Eye (tissue), 1 donor: ENCODE data around the gene SLC25A47.
"Not testable (repeated sequence)": the region's sequence is repeated elsewhere in the genome, so short reads cannot be mapped to it uniquely, and the experiment has no call there.

Experiments used
- DNase-seq: peaks from one replicate; pipeline ENCODE4 v3.0.0-alpha.2; 2015

Gene SLC25A47

DNA sequence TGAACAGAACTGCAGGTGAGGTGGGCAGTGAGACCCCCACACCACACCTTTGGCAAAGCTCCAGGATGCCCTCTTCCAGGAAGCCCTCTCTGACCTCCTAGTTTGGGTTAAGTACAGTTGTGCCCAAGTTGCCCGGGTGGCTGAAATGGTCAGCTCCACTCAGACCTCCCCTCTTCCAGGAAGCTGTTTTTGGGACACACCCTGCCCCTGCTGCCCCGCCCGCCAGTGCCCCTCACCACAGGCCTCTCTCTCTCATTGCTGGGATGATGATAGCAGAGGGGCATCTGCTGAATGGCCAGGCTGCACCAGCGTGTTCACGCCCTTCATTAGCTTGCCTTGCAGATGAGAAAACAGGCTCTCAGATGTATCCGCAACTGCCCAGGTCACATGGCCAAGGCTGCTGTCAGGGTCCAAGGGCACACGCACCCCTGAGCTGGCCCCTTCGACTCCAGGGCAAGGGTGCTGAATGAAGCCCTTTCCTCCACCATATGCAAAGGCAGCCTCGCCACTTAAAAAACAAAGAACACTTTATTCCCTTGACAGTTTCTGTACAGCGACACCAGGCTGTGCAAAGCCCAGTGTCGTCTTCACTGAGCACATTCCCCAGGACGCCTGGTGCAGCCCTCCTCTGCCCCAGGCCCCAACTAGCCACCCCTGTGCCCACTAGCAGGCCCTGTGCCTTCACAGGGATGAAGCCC, 32.4 kb upstream of the SLC25A47 start:
- DNase-seq, result no peak

DNA sequence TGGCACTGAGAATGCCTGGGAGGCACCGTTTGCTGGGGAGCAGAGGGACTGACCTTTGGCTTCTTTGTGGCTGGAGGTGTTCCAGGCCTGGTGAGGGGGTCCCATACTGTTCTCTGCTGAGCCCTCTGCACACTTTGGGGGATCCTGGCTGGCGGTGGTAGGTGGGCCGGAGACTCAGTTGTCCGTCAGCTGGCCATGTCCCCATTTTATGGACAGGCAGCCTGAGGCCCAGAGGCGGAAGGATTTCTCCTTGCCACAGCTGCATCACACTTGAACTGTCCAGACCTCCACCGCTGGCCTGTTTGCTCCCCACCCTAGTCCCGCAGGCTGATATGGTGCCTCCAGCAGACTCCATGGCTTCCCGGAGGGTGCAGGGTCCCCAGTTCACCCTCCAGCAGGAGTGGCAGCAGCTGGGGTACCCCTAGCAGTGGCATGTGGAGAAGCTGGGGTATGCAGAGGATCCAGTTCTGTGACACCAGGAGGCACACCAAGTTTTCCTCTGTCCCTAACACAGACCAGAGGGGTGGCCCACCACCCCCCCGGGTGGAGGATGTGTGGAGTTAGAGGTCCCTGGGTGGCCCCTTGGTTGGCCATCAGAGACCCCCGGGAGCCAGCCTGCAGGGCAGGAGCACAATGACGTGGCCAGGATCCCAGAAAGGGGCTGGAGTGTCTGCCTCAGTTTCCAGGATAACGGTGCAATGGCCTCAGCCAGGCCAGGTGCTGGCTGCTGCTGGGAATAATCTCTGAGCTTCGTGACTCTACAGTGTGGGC, 31.6 kb upstream of the SLC25A47 start:
- DNase-seq, result no peak

DNA sequence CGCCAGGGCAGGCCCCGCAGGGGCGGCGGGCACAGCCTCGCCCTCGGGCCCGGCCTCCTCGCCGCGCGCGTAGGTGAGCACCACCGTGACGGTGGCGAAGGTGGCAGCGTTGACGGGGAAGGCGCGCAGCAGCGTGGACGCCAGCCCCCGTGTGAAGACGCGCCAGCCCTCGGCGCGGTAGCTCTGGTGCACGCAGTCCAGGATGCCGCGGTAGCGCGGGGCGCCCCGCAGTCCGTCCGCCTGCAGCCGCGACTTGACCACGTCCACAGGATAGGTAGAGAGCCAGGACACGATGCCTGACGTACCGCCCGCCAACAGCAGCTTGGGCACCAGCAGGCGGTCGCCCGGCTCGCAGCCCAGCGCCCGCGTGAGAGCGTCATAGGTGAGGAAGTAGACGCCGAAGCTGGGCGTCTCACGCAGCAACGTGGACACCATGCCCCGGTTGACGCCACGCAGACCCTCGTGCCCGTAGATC, 30.8 kb upstream of the SLC25A47 start:
- no peak for DNase-seq

DNA sequence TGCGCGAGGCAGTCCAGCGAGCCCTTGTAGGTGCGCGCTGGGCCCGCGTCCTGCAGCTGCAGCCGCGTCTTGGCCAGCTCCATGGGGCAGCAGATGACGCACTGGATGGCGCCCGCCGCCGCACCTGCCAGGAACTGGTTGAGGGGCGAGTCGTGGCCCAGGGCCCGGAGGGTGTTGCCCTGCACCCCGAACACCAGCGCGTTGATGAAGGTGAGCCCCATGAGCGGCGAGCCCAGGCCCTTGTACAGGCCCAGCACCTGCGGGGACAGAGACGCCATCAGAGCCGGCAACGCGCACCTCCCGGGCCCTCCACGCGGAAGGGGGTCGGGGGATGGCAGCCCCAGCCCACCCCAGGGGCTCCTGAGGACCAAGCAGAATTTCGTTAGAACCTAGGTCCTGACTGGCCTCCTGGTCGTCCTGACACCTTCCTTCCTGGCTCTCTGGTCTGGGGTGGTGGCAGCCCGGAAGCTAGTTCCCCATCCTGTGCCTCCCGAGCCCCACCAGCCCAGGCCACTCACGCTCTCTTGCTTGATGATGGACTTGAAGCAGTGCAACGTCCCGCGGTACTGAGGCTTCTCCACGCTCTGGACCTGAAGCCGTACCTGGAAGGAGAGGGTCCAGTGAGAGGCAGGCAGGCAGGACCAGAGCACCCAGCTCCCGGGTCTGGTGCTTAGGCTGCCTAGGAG, 30.2 kb upstream of the SLC25A47 start:
- no peak for DNase-seq

DNA sequence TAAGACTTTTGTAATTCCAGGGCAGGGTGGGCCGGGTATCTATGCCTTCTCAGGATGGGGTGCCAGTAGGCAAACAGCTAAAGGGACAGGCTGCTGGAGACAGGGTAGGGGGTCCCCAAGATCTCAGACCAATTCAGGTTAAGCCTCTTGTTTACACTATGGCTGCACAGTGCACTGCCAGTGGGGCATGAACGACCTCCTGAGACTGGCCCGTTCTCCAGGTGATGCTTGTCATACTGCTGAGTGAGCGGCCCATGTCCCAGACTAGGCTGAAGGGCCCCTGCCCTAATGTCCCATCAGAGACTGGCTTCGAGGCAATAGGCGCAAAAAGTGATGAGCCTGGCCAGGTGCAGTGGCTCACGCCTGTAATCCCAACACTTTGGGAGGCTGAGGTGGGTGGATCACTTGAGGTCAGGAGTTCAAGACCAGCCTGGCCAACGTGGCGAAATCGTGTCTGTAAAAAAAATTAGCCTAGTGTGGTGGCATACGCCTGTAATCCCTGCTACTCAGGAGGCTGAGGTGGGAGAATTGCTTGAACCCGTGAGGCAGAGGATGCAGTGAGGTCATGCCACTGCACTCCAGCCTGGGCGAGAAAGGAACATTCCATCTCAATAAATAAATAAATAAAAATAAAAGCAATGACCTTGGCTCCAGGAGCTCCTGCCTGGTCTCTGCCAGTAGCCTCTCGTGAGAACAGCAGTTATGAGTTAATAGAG, 29.5 kb upstream of the SLC25A47 start:
- DNase-seq, result no peak

DNA sequence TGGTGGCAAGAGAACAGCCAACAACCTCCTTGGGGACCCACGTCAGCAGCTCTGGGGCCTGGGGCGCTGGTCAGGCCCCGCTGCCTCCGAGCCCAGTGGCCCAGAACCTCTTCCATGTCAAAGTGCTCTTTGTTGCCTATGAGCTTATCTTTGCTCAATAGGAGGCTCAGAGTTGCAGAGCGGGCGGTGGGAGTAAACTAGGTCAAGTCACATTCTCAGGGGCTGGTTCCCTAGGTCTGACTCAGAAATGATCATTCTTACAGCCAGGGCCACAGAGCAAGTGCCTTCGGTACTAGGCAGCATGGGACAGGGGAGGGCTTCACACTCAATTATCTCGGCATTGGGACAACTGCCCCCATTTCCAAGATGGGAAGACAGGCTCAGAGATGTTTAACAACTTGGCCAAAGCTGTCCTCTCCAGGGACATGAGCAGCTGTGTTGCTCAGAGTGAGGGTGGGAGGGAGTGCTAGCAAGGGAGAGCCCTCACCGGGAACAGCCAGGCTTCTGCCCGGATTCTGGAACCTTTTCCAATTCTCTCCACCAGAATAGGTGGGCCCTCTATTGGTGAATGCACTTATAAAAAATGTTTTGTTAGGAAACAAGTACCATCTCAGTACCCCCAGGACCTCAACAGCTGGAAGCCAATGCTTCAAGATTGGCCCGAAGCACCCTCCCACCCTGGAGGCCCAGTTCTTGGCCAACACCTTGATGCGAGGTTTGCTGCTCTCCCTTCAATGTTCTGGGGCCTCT, 28.8 kb upstream of the SLC25A47 start:
- DNase-seq, result peak; percentile 63

DNA sequence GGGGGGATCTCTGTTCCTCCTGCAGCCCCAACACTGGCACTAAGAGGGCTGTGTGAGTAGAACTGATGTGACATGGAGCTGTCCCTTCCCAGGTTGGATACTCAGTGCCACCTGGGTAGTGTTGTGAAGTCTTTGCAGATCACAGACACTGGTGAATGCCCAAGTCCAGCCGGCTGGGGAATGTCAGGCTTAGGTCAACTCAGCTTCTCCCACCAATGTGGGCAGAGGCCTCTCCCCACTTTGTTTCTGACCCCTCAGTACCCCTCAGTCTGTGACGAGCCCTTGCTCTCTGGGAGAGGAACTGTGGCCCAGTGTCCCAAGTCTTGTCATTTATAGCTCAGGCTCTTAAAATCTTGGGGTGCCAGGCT, 28.2 kb upstream of the SLC25A47 start:
- no peak for DNase-seq

DNA sequence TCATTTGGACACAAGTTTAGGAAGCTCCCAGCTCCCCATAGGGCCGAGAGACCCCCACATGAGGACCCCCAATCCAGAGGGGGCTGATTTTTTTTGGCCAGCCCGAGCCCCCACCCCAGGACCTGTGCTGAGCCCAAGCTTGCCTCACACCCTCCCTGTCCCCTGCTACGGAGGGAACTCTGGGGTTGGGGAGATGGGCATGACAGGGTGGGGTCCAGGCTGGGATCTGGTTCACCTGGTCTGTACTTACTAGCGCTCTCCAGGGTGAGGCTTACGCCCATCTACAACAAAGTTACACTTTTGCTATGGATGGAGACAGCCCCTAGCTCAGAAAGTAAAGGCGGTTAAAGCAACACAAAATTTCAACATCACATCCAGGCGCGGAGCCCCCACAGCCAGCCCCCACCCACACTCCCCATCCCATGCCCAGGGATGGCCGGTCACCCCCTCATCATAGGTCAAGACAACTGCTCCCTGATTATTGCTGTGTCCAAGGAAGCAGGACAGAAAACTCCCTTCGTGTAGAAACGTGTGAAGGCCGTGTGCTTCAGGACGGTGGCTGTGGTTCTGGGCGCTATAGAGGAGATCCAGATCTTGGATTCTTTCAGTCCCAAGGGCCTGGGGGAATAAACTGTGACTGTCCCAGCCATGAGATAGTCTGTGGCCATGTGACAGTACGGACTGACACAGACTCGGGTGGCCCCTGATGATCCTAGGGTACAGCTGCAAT, 27.6 kb upstream of the SLC25A47 start:
- DNase-seq, result no peak

DNA sequence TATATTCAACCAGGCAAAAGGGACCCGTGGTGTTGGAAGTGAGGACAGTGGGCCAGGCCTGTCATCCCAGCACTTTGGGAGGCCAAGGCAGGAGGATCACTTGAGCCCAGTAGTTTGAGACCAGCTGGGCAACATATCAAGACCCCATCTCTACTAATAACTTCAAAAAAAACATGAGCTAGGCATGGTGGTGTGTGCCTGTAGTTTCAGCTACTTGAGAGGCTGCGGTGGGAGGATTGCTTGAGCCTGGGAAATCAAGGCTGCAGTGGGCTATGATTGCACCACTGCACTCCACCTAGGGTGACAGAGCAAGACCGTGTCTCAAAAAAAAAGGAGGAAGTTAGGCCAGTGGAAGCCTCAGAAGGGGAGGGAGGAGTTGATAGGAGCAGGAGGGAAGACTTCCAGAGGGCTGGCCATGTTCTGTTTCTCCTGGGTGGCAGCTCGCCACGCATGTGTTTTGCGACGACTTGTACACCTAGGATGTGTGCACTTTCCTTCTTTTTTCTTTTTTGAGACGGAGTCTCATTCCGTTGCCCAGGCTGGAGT, 27.0 kb upstream of the SLC25A47 start:
- DNase-seq, result no peak

DNA sequence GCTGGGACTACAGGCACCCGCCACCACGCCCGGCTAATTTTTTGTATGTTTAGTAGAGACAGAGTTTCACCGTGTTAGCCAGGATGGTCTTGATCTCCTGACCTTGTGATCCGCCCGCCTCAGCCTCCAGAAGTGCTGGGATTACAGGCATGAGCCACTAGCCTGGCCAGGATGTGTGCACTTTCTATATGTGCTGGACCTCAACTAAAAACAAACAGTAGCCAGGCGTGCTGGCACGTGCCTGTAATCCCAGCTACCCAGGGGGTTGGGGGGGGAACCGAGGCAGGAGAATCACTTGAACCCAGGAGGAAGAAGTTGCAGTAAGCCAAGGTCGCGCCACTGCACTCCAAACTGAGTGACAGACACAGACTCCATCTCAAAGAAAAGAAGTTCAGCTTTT, 26.4 kb upstream of the SLC25A47 start:
- not testable (repeated sequence) for DNase-seq

DNA sequence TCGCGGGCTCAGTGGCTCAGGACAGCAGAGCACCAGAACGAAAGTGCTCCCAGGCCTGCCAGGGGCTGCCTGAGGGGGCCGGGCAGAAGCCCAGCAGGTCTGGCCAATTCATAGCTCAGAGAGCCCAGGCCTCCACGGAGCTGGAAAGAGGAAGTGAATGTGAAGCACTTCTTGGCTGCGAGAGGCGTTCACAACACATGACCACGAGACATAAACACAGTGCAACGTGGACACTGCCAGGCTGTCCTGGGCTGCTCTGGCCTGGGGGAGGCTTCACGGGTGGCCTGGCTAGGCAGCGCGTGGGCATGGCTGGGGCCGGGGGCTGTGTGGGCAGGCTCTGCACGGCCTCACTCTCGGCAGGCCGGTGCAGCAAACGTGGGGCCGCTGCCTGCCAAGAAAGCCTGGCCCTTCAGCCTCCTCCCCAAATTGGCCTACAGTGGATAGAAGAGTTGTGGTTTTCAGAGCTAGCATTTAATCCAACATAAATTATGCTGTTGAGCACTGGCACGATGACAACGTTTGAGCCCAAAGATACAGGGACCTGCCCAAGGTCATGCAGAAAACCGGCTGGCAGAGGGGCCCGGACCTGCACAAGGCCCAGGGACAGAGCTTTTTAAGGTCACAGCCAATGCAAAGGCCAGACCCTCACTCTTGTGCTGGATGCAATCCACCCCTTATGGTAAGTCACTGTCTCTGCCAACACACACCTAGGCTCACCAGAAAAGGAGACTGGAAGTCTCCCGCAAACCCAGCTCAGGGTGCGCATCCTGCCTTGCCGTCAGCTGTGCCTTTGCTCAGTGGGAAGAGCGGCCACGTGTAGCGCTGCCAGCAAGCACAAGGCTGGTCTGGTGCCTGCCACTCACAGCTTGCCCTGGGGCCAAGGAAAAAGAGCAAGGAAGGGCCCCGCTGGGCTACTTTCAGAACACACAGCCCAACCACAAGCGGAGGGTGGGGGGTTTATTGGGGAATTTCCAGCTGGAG, 25.5 kb upstream of the SLC25A47 start:
- DNase-seq, result no peak

DNA sequence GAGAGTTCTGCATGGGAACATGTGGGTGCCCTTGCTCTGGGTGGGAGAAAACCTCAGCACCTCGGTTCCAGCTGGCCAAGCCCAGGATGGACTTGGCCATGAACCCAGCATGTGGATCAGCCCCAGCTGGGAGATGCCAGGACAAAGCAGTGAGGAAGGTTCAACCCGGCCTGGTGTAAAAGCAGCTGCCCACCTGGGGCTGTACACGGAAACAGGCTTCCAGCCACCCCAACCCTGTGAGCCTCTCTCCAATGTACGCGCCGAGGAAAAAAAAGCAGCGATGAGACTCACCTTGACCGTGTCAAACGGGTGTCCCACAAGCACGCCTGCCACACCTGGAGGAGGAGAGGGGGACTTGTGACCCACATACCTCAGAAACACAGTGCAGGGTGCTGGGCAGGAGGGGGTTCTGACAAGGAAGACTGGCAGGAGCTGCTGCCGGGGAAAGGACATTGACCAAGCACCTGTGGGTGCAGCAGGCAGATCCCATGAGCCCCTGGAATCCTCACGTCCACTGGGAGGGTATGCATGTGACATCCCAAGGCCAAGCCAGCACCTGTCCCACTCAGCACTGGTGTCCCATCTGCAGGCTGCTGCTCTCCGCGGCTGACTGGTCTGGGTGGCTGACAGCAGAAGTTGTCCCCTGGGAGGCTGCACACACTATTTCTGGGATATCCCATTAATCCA, 24.4 kb upstream of the SLC25A47 start:
- DNase-seq, result no peak

DNA sequence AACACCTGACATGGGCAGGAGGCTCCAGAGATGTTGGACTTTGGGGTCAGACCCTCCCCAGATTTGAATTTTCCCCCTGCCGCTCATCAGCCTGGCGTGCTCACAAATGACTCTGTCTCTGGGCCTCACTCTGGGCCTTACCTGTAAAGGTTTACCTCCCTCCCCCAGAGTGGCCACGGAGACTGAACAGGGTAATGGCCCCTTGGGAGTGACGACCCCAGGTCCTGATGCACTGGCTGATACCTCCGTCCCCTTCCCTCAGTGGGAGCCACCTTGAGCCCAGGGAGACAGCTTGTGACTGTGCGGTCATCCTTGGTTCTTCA, 23.9 kb upstream of the SLC25A47 start:
- no peak for DNase-seq

DNA sequence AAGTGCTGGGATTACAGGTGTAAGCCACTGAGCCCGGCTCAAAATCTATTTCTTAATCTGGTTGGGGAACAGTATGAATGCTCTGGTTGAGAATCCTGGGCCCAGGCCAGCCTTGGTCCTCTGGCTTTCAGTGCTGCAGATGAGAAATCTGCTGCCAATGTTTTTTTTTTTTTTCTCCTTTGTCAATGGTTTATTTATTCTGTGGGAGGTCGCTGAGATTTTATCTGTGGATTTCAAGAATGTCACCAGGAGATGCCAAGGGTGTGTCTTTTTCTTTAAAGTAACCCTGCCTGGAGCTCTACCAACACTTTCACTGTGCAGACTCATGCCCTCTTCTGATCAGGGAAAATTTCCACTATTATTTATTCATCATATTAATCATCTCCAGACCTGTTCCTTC, 20.5 kb upstream of the SLC25A47 start:
- DNase-seq, result no peak

DNA sequence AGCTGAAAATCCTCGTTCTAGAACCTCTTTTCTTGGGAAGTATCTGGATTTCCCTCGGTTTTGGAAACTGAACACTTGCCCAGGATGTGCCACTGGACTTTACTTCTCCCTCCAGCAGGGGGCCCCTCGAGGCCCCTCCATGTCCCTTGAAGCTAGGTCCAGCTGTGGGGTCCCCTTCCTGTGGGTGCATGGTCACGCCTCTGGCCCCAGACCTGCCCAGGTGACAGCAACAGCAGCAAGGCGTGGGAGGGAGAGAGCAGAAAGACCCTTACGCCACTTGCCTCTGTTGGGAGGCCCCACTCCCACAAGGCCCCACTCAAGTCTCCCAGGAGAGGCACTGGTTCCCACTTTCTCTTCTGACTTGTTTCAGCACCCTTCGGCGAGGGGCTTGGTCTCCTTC, 20.0 kb upstream of the SLC25A47 start:
- no peak for DNase-seq

DNA sequence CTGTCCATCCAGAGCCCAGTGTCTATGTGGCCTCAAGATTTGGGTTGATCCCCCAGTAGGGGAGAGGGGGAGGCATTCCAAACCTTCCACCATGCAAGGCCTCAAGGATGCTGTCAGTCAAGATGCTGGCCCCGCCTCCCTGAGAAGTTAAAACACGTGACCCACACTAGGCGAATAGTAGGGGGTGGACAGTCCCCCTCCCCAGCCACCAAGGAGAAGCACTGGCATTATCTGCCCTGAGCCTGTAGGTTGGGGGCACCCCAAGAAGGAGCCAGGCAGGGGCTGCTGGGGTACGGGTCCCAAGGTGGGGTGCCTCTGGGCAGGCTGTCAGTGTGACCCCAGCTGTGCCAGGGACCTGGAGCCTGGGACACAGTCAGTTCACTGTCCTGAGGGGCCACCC, 19.2 kb upstream of the SLC25A47 start:
- no peak for DNase-seq

DNA sequence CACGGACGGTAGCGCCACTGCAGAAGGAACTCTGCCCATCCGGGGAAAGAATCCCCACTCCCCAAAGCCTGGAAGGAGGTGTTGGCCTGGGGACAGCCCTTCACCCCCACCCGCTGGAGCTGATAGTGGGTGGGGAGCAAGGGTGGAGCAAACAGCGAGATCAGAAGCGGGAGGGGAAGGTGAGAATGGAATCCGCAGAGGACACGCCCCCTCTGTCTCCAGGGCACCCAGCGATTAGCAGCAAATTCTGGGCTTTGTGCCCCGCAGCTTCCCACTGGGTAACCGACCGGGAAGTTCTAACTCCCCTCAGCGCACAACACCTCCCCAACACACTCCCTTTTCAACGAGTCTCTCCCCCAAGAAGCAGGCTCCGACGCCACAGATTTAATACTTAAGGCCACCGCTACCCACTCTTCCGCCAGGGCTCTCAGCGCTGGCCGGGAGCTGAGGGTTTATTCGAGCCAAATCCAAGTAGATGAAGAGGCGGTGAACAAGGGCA, 18.3 kb upstream of the SLC25A47 start:
- no peak for DNase-seq

DNA sequence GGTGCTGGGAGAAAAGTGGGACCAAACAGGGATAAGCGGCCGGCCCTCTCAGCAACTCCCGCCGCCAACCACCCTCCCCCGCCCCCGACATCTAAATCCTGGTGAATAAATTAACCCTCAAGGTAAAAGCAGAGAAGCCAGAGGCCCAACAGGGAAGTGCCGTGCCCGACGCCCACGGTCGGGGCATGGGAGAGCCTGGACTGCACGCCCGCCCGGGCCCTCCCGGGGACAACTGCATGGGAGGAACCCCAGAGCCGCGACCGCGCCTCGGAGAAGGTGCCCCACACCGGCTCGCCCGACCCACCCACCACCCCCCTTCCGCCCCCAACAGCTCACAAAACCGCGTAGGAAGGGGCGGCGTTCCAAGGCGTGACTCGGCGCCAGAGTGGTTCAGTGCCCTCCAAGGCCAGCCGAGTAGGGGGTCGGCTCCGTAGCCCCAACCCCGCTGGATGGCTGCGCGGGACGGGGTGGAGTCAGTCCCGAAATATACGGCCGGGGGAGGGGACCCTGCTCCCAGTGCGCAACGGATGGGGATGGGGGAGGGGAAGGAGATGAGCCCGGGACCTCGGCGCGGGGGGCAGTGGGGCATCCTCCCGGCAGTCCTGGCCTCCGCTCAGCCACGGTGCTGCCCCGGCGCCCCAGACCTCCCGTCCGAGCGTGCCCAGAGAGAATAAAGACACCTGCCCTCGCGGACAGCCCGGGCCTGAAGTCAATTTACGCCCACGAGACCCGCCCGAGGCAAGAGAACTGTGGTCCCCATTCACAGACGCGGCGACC, 17.6 kb upstream of the SLC25A47 start:
- peak; percentile 69 for DNase-seq
